OCI-LY1 (cell line): ENCODE measurements around the gene CHCHD3.

Source experiments
- H2AFZ ChIP-seq: fragments of 200-600 bp; sonication (generic), shearing (Covaris generic); 2 replicates; pipeline ENCODE4 v1.6.0; 2014; ENCODE audit warnings: antibody characterized with exemption, mild to moderate bottlenecking, low read length
- H3F3A ChIP-seq: fragments of 200-600 bp; sonication (generic), shearing (Covaris generic); 2 replicates; pipeline ENCODE4 v1.6.0; 2014; ENCODE audit warnings: mild to moderate bottlenecking, antibody characterized with exemption, low read length, moderate library complexity; ENCODE audit not compliant: insufficient read depth
- H3K27ac ChIP-seq: fragments of 200-600 bp; sonication (generic); 2 replicates; pipeline ENCODE4 v1.5.1; 2014; ENCODE audit warnings: low read length, mixed run types, mild to moderate bottlenecking, low read depth; ENCODE audit not compliant: poor library complexity, severe bottlenecking
- H3K27me3 ChIP-seq: fragments of 200-600 bp; sonication (generic); 2 replicates; pipeline ENCODE4 v1.6.0; 2014; ENCODE audit warnings: antibody characterized with exemption, mild to moderate bottlenecking, low read length, moderate library complexity; ENCODE audit not compliant: insufficient read depth
- H3K36me3 ChIP-seq: fragments of 200-600 bp; sonication (generic); 2 replicates; pipeline ENCODE4 v1.6.1; 2014; ENCODE audit warnings: mild to moderate bottlenecking, antibody characterized with exemption, low read length, moderate library complexity, mixed read lengths; ENCODE audit not compliant: insufficient read depth
- H3K4me1 ChIP-seq: fragments of 200-600 bp; sonication (generic); 2 replicates; pipeline ENCODE4 v1.5.1; 2014; ENCODE audit warnings: mild to moderate bottlenecking, low read length, moderate library complexity; ENCODE audit not compliant: insufficient read depth, severe bottlenecking
- H3K4me2 ChIP-seq: fragments of 200-600 bp; sonication (generic), shearing (Covaris generic); 2 replicates; pipeline ENCODE4 v1.6.1; 2014; ENCODE audit warnings: low read length
- H3K4me3 ChIP-seq: fragments of 200-600 bp; sonication (generic); 2 replicates; pipeline ENCODE4 v1.5.1; 2014; ENCODE audit warnings: low read length, low read depth, mild to moderate bottlenecking, mixed read lengths; ENCODE audit not compliant: poor library complexity, severe bottlenecking
- H3K79me2 ChIP-seq: fragments of 200-600 bp; shearing (Covaris generic); 2 replicates; pipeline ENCODE4 v1.6.1; 2016; ENCODE audit warnings: mixed run types, low read length, mixed read lengths; ENCODE audit not compliant: insufficient read depth
- H3K9ac ChIP-seq: fragments of 200-600 bp; sonication (generic), shearing (Covaris generic); 2 replicates; pipeline ENCODE4 v1.6.1; 2014; ENCODE audit warnings: mild to moderate bottlenecking, low read length, mixed read lengths
- H3K9me2 ChIP-seq: fragments of 200-600 bp; sonication (generic), shearing (Covaris generic); 2 replicates; pipeline ENCODE4 v1.6.1; 2014; ENCODE audit warnings: low read depth, mild to moderate bottlenecking, low read length, mixed read lengths
- H3K9me3 ChIP-seq: fragments of 200-600 bp; shearing (Covaris generic); 2 replicates; pipeline ENCODE4 v1.6.1; 2014; ENCODE audit warnings: low read length, mixed read lengths
- H4K20me1 ChIP-seq: fragments of 200-600 bp; sonication (generic), shearing (Covaris generic); 2 replicates; pipeline ENCODE4 v1.6.0; 2016; ENCODE audit warnings: mild to moderate bottlenecking, low read length; ENCODE audit not compliant: insufficient read depth
- EZH2 ChIP-seq: fragments of 200-600 bp; sonication (generic), shearing (Covaris generic); IDR thresholded peaks from 2 replicates; pipeline ENCODE4 v1.8.0; 2017; ENCODE audit warnings: borderline replicate concordance, mixed run types, mild to moderate bottlenecking, antibody characterized with exemption, low read length, moderate library complexity, mixed read lengths
- TF ChIP-seq, protein P1 (sequence below): fragments of 200-600 bp; sonication (generic), shearing (Covaris generic); IDR thresholded peaks from 2 replicates; pipeline ENCODE4 v1.5.1; 2017; ENCODE audit warnings: mild to moderate bottlenecking, antibody characterized with exemption, low read length, moderate library complexity, mixed read lengths

CHCHD3 gene

DNA sequence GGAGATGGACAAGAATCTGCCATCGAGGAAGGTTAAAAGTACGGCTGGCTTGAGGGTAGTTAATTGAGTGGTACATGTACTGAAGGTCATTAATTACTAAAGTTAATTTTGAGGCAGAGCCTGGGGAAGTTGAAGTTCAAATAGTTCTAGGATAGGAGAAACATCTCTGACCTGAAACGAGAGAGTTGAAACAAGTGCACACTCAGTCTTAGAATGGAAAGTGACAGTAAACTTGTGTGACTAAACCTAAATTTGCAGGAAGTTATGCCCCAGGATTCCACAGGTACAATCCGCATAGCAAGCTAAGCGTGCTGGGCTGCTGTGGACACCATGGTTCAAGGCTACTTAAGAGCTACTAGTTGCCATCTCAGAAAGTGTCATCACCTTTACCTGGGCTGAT, 209.9 kb downstream of the CHCHD3 start:
- H3K36me3 ChIP-seq, result no peaks in the 10 kb centered on the region
- H3K27me3 ChIP-seq, result no peaks in the 10 kb centered on the region
- no peak overlapping the region for H3K9ac ChIP-seq
- H3K9me2 ChIP-seq, result no peaks in the 10 kb centered on the region
- no peak overlapping the region for H3K4me2 ChIP-seq
- H2AFZ ChIP-seq, result no peak overlapping the region
- no peaks in the 10 kb centered on the region for H4K20me1 ChIP-seq
- no peak overlapping the region for H3K27ac ChIP-seq
- no peak for TF ChIP-seq EZH2
- TF ChIP-seq, protein P1, sequence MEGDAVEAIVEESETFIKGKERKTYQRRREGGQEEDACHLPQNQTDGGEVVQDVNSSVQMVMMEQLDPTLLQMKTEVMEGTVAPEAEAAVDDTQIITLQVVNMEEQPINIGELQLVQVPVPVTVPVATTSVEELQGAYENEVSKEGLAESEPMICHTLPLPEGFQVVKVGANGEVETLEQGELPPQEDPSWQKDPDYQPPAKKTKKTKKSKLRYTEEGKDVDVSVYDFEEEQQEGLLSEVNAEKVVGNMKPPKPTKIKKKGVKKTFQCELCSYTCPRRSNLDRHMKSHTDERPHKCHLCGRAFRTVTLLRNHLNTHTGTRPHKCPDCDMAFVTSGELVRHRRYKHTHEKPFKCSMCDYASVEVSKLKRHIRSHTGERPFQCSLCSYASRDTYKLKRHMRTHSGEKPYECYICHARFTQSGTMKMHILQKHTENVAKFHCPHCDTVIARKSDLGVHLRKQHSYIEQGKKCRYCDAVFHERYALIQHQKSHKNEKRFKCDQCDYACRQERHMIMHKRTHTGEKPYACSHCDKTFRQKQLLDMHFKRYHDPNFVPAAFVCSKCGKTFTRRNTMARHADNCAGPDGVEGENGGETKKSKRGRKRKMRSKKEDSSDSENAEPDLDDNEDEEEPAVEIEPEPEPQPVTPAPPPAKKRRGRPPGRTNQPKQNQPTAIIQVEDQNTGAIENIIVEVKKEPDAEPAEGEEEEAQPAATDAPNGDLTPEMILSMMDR, result no peak
- no peaks in the 10 kb centered on the region for H3K9me3 ChIP-seq
- H3K79me2 ChIP-seq, result no peaks in the 10 kb centered on the region
- no peak overlapping the region for H3K4me3 ChIP-seq
- no peaks in the 10 kb centered on the region for H3K4me1 ChIP-seq
- no peaks in the 10 kb centered on the region for H3F3A ChIP-seq

DNA sequence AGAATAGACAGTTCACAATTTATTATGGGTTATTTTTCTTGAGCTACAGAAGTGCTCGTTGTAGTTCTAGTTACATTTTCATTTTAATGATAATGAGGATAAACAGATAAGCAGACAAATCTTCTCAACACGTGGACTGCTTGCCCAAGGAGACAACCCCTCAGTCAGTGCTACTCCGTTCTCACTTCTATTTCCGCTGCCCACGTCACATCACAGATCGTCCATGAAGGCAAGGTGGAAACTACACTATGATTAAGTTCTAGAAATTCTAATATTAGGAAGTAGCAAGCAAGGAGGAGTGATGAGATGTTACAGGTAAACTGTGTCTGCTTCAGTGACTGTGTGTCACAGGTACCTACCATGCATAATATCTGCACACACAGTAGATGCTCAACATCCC, 210.5 kb downstream of the CHCHD3 start:
- Histone ChIP-seq H3K27ac (no peak overlapping the region), H3F3A (no peaks in the 10 kb centered on the region), H3K4me2 (no peak overlapping the region), H3K9me2 (no peaks in the 10 kb centered on the region), H3K4me1 (no peaks in the 10 kb centered on the region), H4K20me1 (no peaks in the 10 kb centered on the region), H3K36me3 (no peaks in the 10 kb centered on the region), H3K79me2 (no peaks in the 10 kb centered on the region), H3K4me3 (no peak overlapping the region), H3K27me3 (no peaks in the 10 kb centered on the region), H3K9ac (no peak overlapping the region), H2AFZ (no peak overlapping the region), H3K9me3 (no peaks in the 10 kb centered on the region)
- TF ChIP-seq, protein P1, result no peak
- TF ChIP-seq EZH2, result no peak

DNA sequence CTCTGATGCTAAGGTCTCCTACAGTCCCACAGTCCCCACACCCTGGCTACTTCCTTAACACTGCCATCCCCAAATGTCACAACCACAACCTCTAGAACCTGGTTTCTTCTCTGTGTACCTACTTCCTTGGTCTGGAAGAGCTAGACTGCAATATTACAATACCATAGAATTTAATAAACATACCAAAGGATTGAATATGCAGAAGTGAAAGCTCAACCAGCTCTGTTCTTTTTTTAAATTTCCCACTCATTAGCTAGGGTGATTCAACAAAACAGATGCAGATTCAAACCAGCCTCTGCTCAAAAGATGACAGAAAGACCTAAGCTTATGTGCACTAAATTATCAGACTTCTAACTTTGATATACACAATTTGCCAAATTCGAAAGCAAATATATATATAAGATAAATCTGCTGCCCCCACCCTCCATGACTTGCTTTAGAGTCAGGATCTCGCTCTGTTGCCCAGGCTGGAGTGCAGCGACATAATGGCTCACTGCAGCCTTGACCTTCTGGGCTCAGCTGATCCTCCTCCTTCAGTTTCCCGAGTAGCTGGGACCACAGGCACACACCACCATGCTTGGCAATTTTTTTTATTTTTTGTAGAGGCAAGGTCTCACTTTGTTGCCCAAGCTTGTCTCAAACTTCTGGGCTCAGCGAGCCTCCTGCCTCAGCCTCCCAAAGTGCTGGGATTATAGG, 212.6 kb downstream of the CHCHD3 start:
- no peaks in the 10 kb centered on the region for H3K79me2 ChIP-seq
- no peaks in the 10 kb centered on the region for H4K20me1 ChIP-seq
- H3K36me3 ChIP-seq, result no peaks in the 10 kb centered on the region
- H3K9me2 ChIP-seq, result no peaks in the 10 kb centered on the region
- H3K4me1 ChIP-seq, result no peaks in the 10 kb centered on the region
- H3K27ac ChIP-seq, result no peak overlapping the region
- no peaks in the 10 kb centered on the region for H3K27me3 ChIP-seq
- H3K9ac ChIP-seq, result no peak overlapping the region
- no peaks in the 10 kb centered on the region for H3F3A ChIP-seq
- no peak overlapping the region for H2AFZ ChIP-seq
- H3K9me3 ChIP-seq, result no peaks in the 10 kb centered on the region
- TF ChIP-seq, protein P1, result no peak
- no peak for TF ChIP-seq EZH2
- no peak overlapping the region for H3K4me3 ChIP-seq
- H3K4me2 ChIP-seq, result no peak overlapping the region
